ENCODE measurements around the gene EPHA10.

- TF ChIP-seq CTCF (IDR thresholded peaks at IDR 0.05 in 4 of 5, conservative IDR thresholded peaks at IDR 0.05 in 1 of 5): no peak
- TF ChIP-seq POLR2A (IDR thresholded peaks at IDR 0.05): no peak
Measured at GRCh38 chr1:37666241-37666867, 98.6 kb downstream of the EPHA10 start.
